HG02798 (cell line): ENCODE results near the gene TOM1L2.
A peak's percentile ranks its signal among the peaks of the same experiment; 100 is the strongest.
"Not testable (repeated sequence)": the region's sequence is repeated elsewhere in the genome, so short reads cannot be mapped to it uniquely, and the experiment has no call there.

Experiments used
- ATAC-seq: cut with Tn5 transposase; IDR thresholded peaks from one replicate; pipeline ENCODE4 v1.9.1; 2021; ENCODE audit warnings: mild to moderate bottlenecking; ENCODE audit not compliant: unreplicated experiment, poor library complexity

The TOM1L2 gene

DNA sequence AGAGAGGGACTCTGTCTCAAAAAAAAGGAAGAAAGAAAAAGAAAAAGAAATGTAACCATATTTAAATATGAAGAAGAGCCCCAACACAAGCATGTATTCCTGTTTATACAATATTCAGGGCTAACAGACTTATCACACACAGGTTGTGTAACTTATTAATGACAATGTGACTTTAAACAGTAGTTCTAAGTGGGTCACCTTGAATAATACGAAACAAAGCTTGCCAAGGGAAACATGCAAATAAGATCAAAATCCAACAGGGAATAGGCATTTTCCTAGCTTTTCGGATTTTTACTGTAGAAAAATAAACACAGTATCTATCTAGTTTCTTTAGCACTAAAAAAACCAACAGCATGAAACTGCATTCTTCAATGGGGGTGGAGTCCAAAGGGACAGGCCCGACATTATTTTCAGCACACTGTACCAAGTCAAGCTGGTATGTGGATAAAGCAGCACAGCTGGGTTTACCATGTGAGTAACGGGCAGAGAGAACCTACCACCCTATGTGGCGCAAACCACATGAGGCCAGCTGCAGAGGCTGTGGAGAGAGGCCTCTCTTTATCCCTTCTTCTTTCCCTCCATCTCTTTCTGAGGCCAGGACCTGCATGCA is 45.3 kb downstream of the TOM1L2 start:
- no peak for ATAC-seq

DNA sequence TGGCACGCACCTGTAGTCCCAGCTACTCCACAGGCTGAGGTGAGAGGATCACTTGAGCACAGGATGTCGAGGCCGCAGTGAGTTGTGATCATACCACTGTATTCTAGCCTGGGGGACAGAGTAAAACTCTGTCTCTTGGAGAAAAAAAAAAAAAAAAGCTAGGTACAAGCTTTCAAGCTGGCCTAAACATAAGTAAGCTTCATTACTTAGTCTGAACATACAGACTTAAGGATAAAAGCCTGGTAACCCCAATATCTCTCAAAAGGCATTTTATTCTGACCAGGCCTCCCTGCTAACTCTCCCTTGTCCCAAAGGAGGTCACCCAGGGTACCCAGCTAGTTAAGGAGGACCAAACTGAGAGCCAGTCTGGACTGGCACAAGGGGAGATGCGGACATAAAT is 46.2 kb downstream of the TOM1L2 start:
- no peak for ATAC-seq

DNA sequence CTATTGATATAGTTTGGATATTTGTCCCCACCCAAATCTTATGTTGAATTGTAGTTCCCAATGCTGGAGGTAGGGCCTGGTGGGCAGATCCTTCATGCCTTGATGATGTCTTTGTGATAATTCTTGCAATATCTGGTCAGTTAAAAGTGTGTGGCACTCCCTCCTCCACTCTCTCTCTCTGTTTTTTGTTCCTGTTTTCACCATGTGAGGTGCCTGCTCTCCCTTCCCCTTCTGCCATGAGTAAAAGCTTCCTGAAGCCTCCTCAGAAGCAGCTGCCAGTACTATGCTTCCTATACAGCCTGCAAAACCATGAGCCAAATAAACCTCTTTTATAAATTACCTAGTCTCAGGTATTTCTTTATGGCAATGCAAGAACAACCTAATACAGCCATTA is 47.3 kb downstream of the TOM1L2 start:
- ATAC-seq = no peak

DNA sequence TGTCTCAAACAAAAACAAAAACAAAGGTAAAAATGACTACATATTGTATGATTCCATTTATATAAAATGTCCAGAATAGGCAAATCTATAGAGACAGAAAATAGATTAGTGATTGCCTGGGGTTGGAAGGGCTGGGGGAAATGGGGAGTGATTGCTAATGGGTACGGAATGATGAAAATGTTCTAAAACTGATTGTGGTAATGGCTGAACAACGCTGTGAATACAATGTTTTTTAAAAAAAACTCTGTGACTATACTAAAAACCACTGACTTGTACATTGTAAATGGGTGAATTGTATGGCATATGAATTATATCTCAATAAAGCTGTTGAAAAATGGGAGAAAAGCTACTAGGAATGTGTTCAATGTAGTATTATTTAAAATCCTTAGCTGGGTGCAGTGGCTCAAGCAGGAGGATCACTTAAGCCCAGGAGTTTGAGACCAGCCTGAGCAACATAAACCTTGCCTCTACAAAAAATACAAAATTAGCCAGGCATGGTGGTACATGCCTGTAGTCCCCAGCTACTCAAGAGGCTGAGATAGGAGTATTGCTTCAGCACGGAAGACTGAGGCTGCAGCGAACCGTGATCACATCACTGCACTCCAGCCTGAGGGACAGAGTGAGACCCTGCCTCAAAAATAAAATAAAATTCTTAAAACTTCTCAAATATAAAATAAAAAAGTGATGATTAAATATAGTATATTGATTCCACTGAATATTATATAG is 47.9 kb downstream of the TOM1L2 start:
- no peak for ATAC-seq

DNA sequence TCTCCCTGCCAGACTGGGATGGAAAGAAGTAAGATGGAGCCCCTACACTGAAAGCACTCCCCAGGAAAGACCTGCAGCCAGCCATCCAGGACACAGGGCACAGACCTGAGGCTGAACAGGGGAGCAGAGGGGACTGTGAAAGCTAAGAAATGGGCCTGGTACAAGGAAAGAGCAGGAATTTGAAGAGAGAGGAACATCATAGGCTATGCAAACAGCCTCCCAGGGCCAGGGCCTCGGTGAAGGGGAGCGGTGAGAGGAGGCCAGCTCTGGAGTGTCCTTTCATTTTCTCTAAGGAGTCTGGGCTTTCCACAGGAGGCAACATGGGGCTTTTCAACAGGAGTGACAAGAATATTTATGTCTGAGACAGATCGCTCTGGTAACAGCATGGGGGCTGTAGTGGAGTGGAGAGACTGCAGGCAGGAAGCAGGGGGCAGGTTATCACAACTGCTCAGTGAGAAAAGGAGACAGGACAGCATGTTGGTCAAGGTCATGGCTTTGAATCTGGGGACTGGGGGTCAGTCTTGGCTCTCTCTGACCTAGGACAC is 50.1 kb downstream of the TOM1L2 start:
- no peak for ATAC-seq

DNA sequence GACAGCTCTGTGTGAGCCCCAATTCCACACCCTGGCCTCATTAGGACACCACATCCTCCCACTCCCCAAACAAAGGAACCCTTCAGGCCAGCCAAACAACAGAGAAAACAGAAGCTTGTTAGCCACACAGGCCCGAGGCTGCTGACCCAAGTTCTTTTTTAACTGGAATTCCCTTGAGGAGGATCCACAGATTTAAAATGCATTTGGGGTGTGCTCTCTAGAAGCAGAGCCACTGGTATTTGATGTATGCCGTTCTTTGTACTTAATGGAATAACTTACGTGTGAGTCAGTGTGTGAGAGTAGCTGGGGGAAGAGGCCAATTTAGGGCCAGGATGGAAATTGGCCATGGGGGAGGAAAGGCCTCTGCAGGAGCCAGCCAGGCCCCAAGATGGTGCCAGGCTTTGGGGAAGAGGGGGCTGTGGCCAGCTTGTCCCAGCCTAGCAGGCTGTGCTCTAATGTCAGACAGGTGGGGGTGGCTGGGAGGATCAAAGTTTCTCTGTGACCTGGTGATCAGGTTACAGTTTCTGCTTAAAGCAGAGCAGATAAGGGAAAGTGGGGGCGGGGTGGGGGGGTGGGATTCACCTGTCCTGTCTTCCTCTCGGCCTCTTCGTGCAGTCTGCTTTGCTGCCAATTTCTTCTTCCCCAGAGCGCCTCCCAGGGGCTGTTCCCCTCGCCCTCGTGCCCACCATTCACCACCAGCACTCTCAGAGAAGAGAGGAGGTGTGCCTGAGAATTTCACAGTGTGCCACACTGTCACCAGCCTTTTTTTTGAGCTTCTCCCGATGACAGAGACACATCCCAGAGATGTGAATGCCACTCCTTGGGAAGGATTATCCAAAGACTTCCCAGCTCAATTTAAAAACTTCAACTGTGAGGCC is 50.8 kb downstream of the TOM1L2 start:
- ATAC-seq = no peak

DNA sequence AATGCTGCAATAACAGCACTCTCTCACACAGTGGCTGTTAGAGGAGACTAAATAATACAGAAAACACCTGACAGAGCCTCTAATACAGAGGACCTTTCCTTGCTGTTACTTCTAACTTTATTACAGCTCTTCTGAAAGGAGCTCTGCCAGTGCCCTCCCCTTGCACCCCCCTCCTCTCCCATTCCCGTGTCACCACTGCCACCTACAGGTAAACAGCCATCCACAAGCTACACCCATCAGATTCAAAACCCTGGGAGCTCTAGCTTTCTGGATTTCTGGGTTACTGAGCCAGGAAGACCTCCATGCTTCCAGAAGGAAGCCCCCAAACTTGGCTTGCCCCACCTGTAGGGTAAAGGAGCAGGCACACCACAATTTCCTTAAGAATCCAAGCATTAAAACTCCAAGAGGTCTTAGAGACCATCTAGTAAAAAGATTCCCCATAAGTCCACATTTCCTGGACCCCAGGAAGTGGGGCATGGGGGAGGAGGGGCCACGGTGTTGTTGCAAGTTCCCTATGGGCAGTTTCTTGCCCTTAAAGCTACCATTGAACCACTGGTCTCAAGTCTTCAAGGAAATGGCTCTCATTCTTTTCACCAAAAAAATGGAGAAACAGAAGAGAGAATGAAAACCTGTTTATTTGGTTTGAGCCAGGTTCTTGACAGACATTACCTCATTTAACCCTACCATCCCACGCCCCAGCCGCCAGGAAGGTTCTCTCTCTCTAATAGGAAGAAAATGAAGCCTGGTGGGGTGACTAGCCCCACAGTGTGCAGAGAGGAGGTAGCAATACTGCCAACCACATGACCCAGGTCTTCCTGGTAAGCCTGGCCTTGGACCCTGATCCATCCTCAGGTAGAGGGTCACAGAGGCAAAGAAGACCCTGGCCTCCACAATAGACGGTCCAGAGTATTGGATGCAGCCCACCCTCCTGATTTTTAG is 52.8 kb downstream of the TOM1L2 start:
- ATAC-seq = no peak

DNA sequence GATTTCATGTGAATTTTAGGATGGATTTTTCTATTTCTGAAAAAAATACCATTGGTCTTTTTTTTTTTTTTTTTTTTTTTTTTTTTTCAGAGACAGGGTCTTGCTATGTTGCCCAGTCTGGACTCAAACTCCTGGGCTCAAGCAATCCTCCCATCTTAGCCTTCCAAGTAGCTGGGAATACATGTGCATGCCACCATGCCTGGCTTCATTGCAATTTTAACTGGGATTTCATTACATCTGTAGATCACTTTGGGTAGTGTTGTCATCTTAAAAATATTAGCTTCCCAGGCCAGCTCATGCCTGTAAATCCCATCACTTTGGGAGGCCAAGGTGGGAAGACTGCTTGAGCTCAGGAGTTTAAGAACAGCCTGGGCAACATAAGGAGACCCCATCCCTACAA is 54.8 kb downstream of the TOM1L2 start:
- no peak for ATAC-seq

DNA sequence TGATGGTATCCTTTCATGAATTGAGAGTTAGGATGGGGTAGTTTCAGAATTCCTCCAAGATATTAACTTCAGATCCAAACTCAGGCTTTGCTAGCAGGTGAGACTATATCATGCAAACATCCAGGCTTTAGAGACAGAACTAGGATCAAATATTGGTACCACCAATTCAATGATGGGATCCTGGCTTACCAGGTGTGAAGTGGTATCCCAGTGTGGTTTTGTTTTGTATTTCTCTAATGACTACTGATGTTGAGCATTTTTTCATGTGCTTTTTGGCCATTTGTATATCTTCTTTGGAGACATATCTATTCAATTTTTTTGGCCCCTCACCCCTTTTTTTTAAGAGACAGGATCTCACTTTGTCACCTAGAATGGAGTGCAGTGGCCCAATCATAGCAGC is 57.0 kb downstream of the TOM1L2 start:
- ATAC-seq = no peak

DNA sequence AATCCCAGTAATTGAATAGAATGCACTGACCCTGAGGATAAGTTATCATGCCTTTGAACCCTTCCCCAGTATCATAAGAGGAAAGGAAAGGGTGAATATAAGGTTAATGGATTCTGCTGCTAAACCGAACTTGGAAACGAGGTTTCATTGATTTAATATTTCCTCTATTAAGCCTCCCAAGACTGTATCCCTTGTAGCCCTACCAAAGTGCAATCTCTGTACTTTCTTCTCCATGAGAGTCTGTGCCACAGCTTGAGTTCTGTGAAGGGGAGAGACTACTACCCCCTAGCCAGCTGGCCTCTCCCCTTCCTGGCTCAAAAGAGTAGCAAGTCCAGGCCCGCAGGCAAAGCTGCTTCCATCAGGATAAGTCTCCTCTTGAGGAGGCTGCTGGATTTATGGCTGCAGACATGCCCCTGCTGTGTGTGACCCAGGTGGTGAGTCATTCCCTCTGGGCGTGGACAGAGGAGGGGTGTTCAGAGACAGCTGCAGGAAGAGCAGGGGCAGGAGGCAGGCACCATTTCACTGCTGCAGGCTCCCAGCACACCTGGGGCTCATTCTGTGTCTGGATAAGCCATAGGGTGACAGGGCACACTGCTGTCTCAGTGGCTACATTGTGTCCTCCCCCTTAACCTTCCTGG is 58.4 kb downstream of the TOM1L2 start:
- peak; percentile 57 for ATAC-seq

DNA sequence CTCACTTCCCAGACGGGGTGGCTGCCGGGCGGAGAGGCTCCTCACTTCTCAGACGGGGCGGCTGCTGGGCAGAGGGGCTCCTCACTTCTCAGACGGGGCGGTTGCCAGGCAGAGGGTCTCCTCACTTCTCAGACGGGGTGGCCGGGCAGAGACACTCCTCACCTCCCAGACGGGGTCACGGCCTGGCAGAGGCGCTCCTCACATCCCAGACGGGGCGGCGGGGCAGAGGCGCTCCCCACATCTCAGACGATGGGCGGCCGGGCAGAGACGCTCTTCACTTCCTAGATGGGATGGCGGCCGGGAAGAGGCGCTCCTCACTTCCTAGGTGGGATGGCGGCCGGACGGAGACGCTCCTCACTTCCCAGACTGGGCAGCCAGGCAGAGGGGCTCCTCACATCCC is 59.9 kb downstream of the TOM1L2 start:
- ATAC-seq = not testable (repeated sequence)

DNA sequence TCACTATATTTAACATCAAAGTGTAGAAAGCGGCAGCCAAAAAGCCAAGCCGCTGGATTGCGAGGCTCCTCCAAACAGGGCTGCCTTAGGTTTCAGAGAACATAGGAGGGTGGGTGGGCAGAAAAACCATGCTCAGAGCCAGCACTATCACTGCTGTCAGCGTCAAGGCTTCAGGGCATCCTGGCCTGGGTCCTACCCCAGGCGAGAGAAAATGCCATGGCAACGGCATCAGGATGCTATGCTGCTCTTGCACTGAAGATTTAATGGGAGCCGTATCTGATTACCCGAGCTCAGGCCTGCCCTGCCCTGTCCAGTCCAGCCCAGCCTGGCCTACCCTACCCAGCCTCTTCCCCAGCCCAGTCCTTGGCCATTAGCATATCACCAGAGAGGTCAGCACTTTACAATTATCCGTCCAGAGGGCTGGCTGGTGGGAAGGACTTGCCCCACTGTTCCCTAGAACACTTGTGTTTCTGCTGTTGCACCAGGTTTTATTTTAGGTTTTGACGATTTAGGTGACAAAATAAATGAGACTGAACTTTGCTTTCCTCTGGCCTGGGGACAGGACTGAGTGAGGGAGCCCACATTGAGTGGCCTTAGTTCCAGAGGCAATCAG is 61.1 kb downstream of the TOM1L2 start:
- no peak for ATAC-seq

DNA sequence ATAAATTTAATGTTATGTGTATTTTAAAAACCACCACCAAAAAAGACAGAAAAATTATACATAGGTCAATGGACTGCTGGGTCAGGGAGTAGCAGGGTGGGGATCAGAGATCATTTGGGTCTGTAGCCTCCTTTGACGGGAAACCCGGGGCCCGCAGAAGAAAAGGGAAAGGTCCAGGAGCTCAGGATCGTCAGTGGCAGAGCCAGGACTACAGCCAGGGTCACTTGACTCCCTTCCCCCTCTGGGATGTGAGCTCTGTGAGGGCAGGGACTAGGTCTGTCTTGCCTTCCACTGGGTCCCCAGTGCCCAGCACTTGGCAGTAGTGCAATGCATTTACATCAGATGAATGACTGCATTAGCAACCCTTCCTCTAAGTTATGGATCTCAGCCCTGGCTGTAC is 62.1 kb downstream of the TOM1L2 start:
- no peak for ATAC-seq

DNA sequence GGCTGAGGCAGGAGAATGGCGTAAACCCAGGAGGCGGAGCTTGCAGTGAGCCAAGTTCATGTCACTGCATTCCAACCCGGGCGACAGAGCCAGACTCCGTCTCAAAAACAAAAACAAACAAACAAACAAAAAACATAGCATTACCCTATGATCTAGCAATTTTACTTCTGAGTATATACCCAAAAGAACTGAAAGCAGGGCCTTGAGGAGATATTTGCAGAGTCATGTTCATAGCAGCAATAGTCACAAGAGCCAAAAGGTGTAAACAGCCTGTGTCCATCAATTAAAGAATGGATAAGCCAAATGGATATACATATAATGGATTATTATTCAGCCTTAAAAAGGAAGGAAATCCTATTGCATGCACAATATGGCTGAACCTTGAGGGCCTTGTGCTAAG is 63.1 kb downstream of the TOM1L2 start:
- no peak for ATAC-seq

DNA sequence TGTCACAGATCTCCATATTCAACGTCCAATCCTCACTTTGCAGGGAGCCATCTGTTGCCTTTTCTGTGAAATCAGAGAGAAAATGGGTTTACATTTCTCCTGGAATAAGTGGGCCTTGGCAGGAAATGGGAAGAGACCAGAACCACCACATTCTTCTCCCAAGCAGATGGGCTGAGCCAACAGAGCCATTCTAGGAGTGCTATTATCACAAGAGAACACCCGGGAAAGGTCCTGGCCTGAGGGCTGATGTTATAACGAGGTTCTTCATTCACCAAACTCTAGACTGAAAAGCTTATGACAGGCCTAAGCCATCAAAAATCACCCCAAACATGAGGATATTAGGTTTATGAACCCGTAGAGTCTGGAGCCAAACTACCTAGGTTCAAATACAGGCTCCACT is 64.7 kb downstream of the TOM1L2 start:
- ATAC-seq = no peak

DNA sequence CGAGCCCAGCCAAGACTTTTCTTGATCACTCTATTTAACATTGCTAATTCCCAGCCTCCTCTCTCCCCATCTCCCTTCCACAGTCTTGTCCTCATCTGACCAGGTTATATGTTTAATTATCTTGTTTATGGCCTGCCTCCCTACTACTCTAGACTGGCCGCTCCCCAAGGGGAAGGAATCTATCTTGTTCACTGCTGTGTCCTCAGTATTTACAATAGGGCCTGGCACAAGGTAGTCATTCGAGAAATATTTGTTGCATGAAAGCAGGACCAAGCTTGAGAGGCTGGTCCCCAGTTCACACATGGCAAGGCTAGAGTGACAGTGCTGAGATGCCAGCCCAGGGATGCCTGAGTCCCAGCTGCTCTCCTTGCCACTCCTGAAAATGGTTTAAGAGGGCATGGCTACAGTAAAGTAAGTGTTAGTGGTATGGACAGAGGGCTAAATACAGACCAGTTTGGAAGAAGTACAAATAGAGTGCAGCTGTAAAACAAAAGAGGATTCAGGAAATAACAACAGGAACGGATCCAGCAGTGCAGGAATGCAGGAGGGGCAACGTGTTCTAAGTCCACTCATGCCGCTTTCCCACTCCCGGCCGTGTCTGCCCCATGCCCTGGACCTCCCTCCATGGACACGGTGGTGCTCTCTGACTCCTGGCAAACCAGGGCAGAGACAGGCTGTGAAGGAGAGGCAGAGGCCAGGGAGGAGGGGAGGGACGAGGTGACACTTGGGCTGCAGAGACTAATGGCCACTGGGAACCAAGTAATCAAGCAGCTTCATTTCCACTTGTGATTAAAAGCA is 65.6 kb downstream of the TOM1L2 start:
- ATAC-seq = no peak

DNA sequence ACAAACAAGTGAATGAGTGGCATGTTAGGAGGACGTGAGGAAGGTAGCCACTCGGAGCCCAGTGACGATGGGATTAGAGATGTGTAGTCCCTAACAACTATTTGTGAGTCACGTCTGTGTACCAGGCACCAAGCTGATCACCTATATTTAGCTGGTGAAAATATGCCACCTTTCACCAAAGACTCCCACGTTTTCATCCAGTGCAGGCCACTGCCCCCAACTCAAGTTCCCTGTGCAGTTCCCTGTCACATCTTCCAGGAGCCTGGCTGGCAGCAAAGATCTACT is 67.2 kb downstream of the TOM1L2 start:
- no peak for ATAC-seq

DNA sequence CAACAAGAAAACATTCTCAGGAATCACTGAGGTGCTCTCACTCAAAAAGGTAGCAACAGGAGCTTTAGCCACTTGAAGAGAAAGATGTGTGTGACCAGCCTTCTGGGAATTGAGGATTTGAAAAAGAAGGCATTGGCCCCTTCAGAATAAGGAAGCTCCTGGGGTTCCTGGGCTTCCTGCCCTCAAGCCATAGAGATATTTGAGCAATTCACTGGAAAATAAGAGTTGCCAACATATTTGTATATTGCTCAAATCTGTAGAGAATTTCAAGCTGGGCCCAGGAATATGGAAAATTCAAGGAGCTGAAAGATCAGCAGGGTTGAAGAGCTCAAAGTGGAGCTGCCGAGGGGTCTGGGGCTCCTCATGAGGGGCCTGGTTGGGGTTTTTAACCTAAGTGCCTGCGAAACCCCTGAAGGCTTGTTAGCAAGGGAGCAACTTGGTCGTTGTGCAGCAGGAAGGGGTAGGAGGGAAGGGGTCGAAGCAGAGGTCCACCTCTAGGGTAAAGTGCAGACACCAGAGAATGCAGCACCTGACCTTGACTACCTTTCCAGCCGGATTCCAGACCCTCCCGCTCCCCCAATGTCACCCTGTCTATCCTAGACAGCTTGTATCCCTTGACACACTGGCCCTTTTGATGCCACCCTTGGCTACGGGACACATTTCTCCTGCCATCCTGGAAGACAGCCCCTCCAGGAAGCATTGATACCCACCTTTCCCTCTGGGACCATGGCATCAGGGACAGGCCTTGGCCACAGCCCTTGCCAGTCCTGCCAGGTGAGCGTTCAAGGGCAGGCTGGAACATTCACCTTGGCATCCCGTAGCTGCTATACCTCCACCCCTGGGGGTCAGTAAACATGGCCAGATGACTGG is 67.8 kb downstream of the TOM1L2 start:
- ATAC-seq = no peak
